OCI-LY7 (cell line): ENCODE measurements around the gene STMP1. TPM values are rescaled to one million over a fixed set of nuclear protein-coding genes. Genes with fewer than 3 reads are reported as not detected.
A peak's percentile ranks its signal among the peaks of the same experiment; 100 is the strongest.

ENCODE experiments used
- BruUV-seq: library from RNA; stranded (reverse); fragments of 400-500 nt; replicated peaks from 2 replicates; lab custom pipeline; 2021; lab: Mats Ljungman, UMichigan
- CTCF ChIA-PET: fragments of 300-600 bp; sonication (Branson Sonifier 250); formaldehyde crosslinking; loops from one replicate; lab custom pipeline; 2022; ENCODE audit warnings: antibody characterized with exemption; ENCODE audit not compliant: unreplicated experiment; lab: Charles Lee
- POLR2A ChIA-PET: fragments of 300-600 bp; sonication (Branson Sonifier 250); formaldehyde crosslinking; loops from one replicate; lab custom pipeline; 2022; ENCODE audit warnings: antibody characterized with exemption; lab: Charles Lee
- DNase-seq: peaks from one replicate; pipeline ENCODE4 v3.0.0-alpha.2; 2015; ENCODE audit warnings: low spot score
- H2AFZ ChIP-seq: fragments of 200-600 bp; sonication (generic), shearing (Covaris generic); 2 replicates; pipeline ENCODE4 v1.6.1; 2014; ENCODE audit warnings: mild to moderate bottlenecking, antibody characterized with exemption, low read length, moderate library complexity
- H3K27ac ChIP-seq: fragments of 200-600 bp; sonication (generic); 2 replicates; pipeline ENCODE4 v1.5.1; 2014; ENCODE audit warnings: mixed run types, low read depth, mild to moderate bottlenecking, moderate library complexity, low read length, inconsistent platforms; ENCODE audit not compliant: poor library complexity, severe bottlenecking
- H3K36me3 ChIP-seq: fragments of 200-600 bp; sonication (generic); 2 replicates; pipeline ENCODE4 v1.6.1; 2014; ENCODE audit warnings: mild to moderate bottlenecking, antibody characterized with exemption, low read length, moderate library complexity, mixed read lengths; ENCODE audit not compliant: insufficient read depth
- H3K4me1 ChIP-seq: fragments of 200-600 bp; sonication (generic); 2 replicates; pipeline ENCODE4 v1.5.1; 2014; ENCODE audit warnings: mild to moderate bottlenecking, low read length; ENCODE audit not compliant: insufficient read depth, poor library complexity, severe bottlenecking
- H3K4me2 ChIP-seq: fragments of 200-600 bp; sonication (generic); 2 replicates; pipeline ENCODE4 v1.6.1; 2014; ENCODE audit warnings: mild to moderate bottlenecking, low read length
- H3K4me3 ChIP-seq: fragments of 200-600 bp; sonication (generic); 2 replicates; pipeline ENCODE4 v1.5.1; 2014; ENCODE audit warnings: mild to moderate bottlenecking, low read depth, low read length; ENCODE audit not compliant: poor library complexity, severe bottlenecking
- H3K79me2 ChIP-seq: fragments of 200-600 bp; sonication (generic); 2 replicates; pipeline ENCODE4 v1.6.1; 2016; ENCODE audit warnings: low read depth, mild to moderate bottlenecking, low read length, moderate library complexity, mixed read lengths; ENCODE audit not compliant: insufficient read depth
- H3K9me2 ChIP-seq: fragments of 200-600 bp; sonication (generic); 2 replicates; pipeline ENCODE4 v1.6.1; 2016; ENCODE audit warnings: mild to moderate bottlenecking, low read length, mixed read lengths; ENCODE audit not compliant: insufficient read depth
- H3K9me3 ChIP-seq: fragments of 200-600 bp; sonication (generic); 2 replicates; pipeline ENCODE4 v1.6.1; 2014; ENCODE audit warnings: mild to moderate bottlenecking, mixed run types, low read length, mixed read lengths
- H4K20me1 ChIP-seq: fragments of 200-600 bp; sonication (generic); 2 replicates; pipeline ENCODE4 v1.6.1; 2014; ENCODE audit warnings: mild to moderate bottlenecking, antibody characterized with exemption, low read length, moderate library complexity, mixed read lengths; ENCODE audit not compliant: insufficient read depth
- CTCF ChIP-seq: fragments of 200-600 bp; sonication (generic); conservative IDR thresholded peaks from 2 replicates; pipeline ENCODE4 v1.5.1; 2014; ENCODE audit warnings: mild to moderate bottlenecking, antibody characterized with exemption, low read length, moderate library complexity, mixed read lengths
- EZH2phosphoT487 ChIP-seq: fragments of 200-600 bp; sonication (generic); IDR thresholded peaks from 2 replicates; pipeline ENCODE4 v1.6.1; 2018; ENCODE audit warnings: low read depth, borderline replicate concordance, mild to moderate bottlenecking, mixed run types, antibody characterized with exemption, low read length, moderate library complexity, mixed read lengths
- intact Hi-C: fragments of 100-400 bp; cut with micrococcal nuclease; formaldehyde crosslinking; loops from one replicate; pipeline ENCODE4 v1.10.0; 2022; ENCODE audit not compliant: unreplicated experiment
- total RNA-seq, 2 experiments: library from RNA; depleted of rRNA in 1 of 2; stranded (reverse); fragments of >200 nt in 1 of 2; shearing (Covaris generic) in 1 of 2; gene quantifications; 2 replicates each; pipeline ENCODE4 v1.2.3, GENCODE V29; 2014 to 2022

The STMP1 gene
- total RNA-seq, 2 experiments from 2014 or later: 7.4 to 24.4 TPM

DNA sequence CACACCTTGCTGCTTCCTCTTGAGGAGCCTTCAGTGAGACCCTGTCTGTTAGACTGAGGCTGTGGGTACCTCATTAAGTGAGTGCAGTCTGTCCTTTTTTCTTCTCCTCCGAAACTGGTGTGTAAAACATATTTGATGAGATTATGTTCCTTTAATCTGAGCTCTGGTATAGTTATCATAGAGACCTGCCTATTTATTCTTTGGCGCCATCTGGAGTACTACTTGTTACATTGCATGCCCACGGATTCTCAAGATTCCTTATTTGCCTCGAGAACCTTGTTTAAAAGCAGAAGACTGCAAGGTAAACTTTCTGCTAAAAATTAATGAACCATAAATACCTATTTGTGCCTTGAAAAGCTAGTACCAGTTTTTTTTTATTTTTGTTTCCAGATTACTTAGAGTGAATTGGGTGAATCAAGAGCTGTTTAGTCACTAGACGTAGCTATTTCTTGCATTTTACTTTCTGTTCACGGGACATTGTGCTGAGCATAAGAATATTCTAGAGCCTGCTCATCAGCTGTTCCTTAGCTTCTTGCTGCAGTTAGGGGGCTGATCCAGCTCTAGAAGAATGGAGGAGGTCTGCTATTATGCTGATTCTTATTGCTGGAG, 16.9 kb upstream of the STMP1 start:
- no TSS peak for BruUV-seq
- H3K36me3 ChIP-seq: peaks cover 99% of the 10 kb centered on the region
- ChIA-PET POLR2A (interaction anchor here (0.6 to 1.3 kb wide), 12 partner anchors 14 to 364 kb away, joined by 3 to 5 read pairs (median 3); partner anchors contain the start of gene STMP1), CTCF (interaction anchor here (0.6 to 1.3 kb wide), 6 partner anchors 20 to 371 kb away, joined by 3 to 5 read pairs (median 4); no protein-coding TSS in a partner anchor)
- H4K20me1 ChIP-seq: no peaks in the 10 kb centered on the region; the same call in 1 of the 2 replicates
- no peaks in the 10 kb centered on the region for H3K4me1 ChIP-seq
- H3K27ac ChIP-seq: no peak overlapping the region
- no peaks in the 10 kb centered on the region for H3K9me3 ChIP-seq
- no peak overlapping the region for H2AFZ ChIP-seq
- no peak overlapping the region for H3K4me3 ChIP-seq
- no peaks in the 10 kb centered on the region for H3K9me2 ChIP-seq
- TF ChIP-seq CTCF (peak; percentile 84), EZH2phosphoT487 (no peak)
- DNase-seq: peak; percentile 66
- H3K4me2 ChIP-seq: no peak overlapping the region
- intact Hi-C loops: loop anchor here (2.0 to 5.0 kb wide), 2 partner anchors 133 to 363 kb away; no protein-coding TSS in a partner anchor
- no peaks in the 10 kb centered on the region for H3K79me2 ChIP-seq

DNA sequence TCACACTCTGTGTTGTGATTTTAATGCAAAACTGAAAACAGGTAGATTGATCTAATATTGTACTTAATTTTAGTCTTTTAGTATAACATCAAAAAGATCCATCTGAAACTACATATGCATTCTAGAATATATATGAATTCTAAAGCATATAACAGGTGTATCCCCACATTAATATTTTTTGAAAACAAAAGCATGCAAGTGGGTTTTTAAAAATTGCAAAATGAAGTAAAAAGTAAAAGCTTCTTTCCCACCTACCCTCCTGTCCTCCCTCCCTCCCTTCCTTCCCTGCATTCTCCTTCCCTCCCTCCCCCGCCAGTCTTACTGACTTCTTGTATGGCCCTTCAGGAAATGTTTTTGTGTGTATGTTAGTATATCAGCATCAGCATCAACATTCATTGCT, 14.6 kb upstream of the STMP1 start:
- Histone ChIP-seq H2AFZ (no peak overlapping the region), H3K79me2 (no peaks in the 10 kb centered on the region), H3K4me3 (no peak overlapping the region), H3K4me1 (no peaks in the 10 kb centered on the region), H3K4me2 (no peak overlapping the region), H3K9me2 (no peaks in the 10 kb centered on the region), H3K36me3 (peaks cover 84% of the 10 kb centered on the region), H4K20me1 (no peaks in the 10 kb centered on the region; the same call in 1 of the 2 replicates), H3K27ac (no peak overlapping the region), H3K9me3 (no peaks in the 10 kb centered on the region)
- no peak for TF ChIP-seq CTCF
- TF ChIP-seq EZH2phosphoT487: no peak
- ChIA-PET POLR2A (no interaction called here), CTCF (no interaction called here)
- no TSS peak for BruUV-seq
- no peak for DNase-seq
- intact Hi-C loops: loop anchor here (5.0 kb wide), 1 partner anchor 365 kb away; no protein-coding TSS in a partner anchor

DNA sequence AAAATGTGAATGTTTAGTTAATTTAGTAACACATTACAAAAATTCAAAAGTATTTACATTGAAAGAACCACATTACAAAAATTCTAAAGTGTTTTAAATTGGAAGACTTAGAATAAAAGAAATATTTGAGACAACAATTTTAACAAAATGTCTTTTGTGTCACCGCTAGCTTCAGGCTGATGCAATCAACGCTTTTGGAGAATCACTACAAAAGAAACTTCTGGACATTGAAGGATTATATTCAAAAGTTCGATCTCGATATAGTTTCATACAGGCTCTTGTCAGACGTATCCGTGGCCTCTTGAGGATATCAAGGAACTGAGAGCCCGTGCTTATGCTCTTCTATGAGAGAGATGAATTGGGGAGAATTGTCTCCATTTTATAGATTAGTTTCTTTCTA, 14.1 kb upstream of the STMP1 start:
- H3K9me3 ChIP-seq: no peaks in the 10 kb centered on the region
- H3K4me3 ChIP-seq: no peak overlapping the region
- DNase-seq: no peak
- intact Hi-C loops: loop anchor here (5.0 kb wide), 1 partner anchor 366 kb away; no protein-coding TSS in a partner anchor
- no peaks in the 10 kb centered on the region; the same call in 1 of the 2 replicates for H4K20me1 ChIP-seq
- H3K79me2 ChIP-seq: no peaks in the 10 kb centered on the region
- H3K27ac ChIP-seq: no peak overlapping the region
- ChIA-PET POLR2A (no interaction called here), CTCF (no interaction called here)
- H2AFZ ChIP-seq: no peak overlapping the region
- peaks cover 79% of the 10 kb centered on the region for H3K36me3 ChIP-seq
- no peak for TF ChIP-seq EZH2phosphoT487
- TF ChIP-seq CTCF: no peak
- no TSS peak for BruUV-seq
- no peaks in the 10 kb centered on the region for H3K4me1 ChIP-seq
- no peak overlapping the region for H3K4me2 ChIP-seq
- H3K9me2 ChIP-seq: no peaks in the 10 kb centered on the region
